Smooth muscle cell (in vitro differentiated cells): ENCODE results near the gene LRRC30. TPM values are rescaled to one million over a fixed set of nuclear protein-coding genes. Genes with fewer than 3 reads are reported as not detected.
"Not testable (repeated sequence)": the region's sequence is repeated elsewhere in the genome, so short reads cannot be mapped to it uniquely, and the experiment has no call there.

Experiments
- DNase-seq: peaks from one replicate; lab custom pipeline; 2025; ENCODE audit not compliant: unreplicated experiment; lab: John Stamatoyannopoulos, UW
- H2AFZ ChIP-seq: fragments of 200-600 bp; sonication (generic); 2 replicates; pipeline ENCODE4 v1.6.0; 2016; ENCODE audit warnings: antibody characterized with exemption, low read depth, mild to moderate bottlenecking
- H3F3A ChIP-seq: fragments of 200-600 bp; sonication (generic); 2 replicates; pipeline ENCODE4 v1.6.0; 2017; ENCODE audit warnings: antibody characterized with exemption, low read depth
- H3K27ac ChIP-seq: fragments of 200-600 bp; sonication (generic); 2 replicates; pipeline ENCODE4 v1.5.1; 2016; ENCODE audit warnings: low read depth, mild to moderate bottlenecking
- H3K27me3 ChIP-seq: fragments of 200-600 bp; sonication (generic); 2 replicates; pipeline ENCODE4 v1.6.1; 2016; ENCODE audit warnings: low read depth, mild to moderate bottlenecking
- H3K36me3 ChIP-seq: fragments of 200-600 bp; sonication (generic); 2 replicates; pipeline ENCODE4 v1.5.1; 2016; ENCODE audit warnings: low read depth
- H3K4me1 ChIP-seq: fragments of 200-600 bp; sonication (generic); 2 replicates; pipeline ENCODE4 v1.5.1; 2016; ENCODE audit warnings: low read depth
- H3K4me2 ChIP-seq: fragments of 200-600 bp; sonication (generic); 2 replicates; pipeline ENCODE4 v1.6.0; 2016; ENCODE audit warnings: mild to moderate bottlenecking
- H3K4me3 ChIP-seq: fragments of 200-600 bp; sonication (generic); 2 replicates; pipeline ENCODE4 v1.5.1; 2016; ENCODE audit warnings: mild to moderate bottlenecking
- H3K79me2 ChIP-seq: fragments of 200-600 bp; sonication (generic); 2 replicates; pipeline ENCODE4 v1.6.0; 2016; ENCODE audit warnings: low read depth, mild to moderate bottlenecking
- H3K9ac ChIP-seq: fragments of 200-600 bp; sonication (generic); 2 replicates; pipeline ENCODE4 v1.6.0; 2016; ENCODE audit warnings: low read depth
- H3K9me3 ChIP-seq: fragments of 200-600 bp; sonication (generic); replicated peaks from 2 replicates; pipeline ENCODE4 v1.5.1; 2016; ENCODE audit warnings: low read depth
- H4K20me1 ChIP-seq: fragments of 200-600 bp; sonication (generic); 2 replicates; pipeline ENCODE4 v1.6.0; 2016; ENCODE audit warnings: low read depth
- CTCF ChIP-seq: fragments of 200-600 bp; sonication (generic); IDR thresholded peaks from 2 replicates; pipeline ENCODE4 v1.5.1; 2017; ENCODE audit warnings: borderline replicate concordance, mild to moderate bottlenecking, antibody characterized with exemption; ENCODE audit not compliant: insufficient read depth, poor library complexity, severe bottlenecking
- WGBS: methylation state at CpG from one replicate; pipeline ENCODE4 v1.1.7; 2016; ENCODE audit warnings: low lambda C conversion rate; 5-methylcytosine and 5-hydroxymethylcytosine counted together
- polyA plus RNA-seq: library from polyadenylated mRNA; unstranded; fragments of >200 nt; fragmentation: Nextera tagmentation; extraction: Ambion mirVana; gene quantifications from 2 replicates; pipeline ENCODE4 v1.2.1, GENCODE V29; 2016
- total RNA-seq: library from RNA; depleted of rRNA; stranded (reverse); fragments of >200 nt; gene quantifications from 2 replicates; pipeline ENCODE4 v1.2.3, GENCODE V29; 2014

The LRRC30 gene
- total and polyA plus RNA-seq, 2 experiments from 2014 or later, result not detected

GRCh38 chr18:7198326-7198725, 32.6 kb upstream of the LRRC30 start:
- TF ChIP-seq CTCF, result no peak
- Histone ChIP-seq H3K4me1 (peaks cover 6% of the 10 kb centered on the region), H3K27me3 (no peaks in the 10 kb centered on the region), H3K27ac (no peak overlapping the region), H3K9ac (no peak overlapping the region), H3K9me3 (no peaks in the 10 kb centered on the region), H3K36me3 (no peaks in the 10 kb centered on the region), H3F3A (no peaks in the 10 kb centered on the region), H2AFZ (no peak overlapping the region), H3K79me2 (no peaks in the 10 kb centered on the region), H4K20me1 (no peaks in the 10 kb centered on the region), H3K4me2 (no peak overlapping the region), H3K4me3 (no peak overlapping the region)
- 66% methylated on average over 3 of the region's 3 CpGs for WGBS
- no peak for DNase-seq

GRCh38 chr18:7201096-7201495, 29.8 kb upstream of the LRRC30 start:
- TF ChIP-seq CTCF, result no peak
- H3K4me2 ChIP-seq, result no peak overlapping the region
- H3K27me3 ChIP-seq, result no peaks in the 10 kb centered on the region
- H3K36me3 ChIP-seq, result no peaks in the 10 kb centered on the region
- no peak for DNase-seq
- H3K4me1 ChIP-seq, result peaks cover 10% of the 10 kb centered on the region
- H3K9me3 ChIP-seq, result no peaks in the 10 kb centered on the region
- H3K4me3 ChIP-seq, result no peak overlapping the region
- H3F3A ChIP-seq, result no peaks in the 10 kb centered on the region
- WGBS, result 87% methylated on average over 4 of the region's 4 CpGs
- no peaks in the 10 kb centered on the region for H4K20me1 ChIP-seq
- no peak overlapping the region for H3K27ac ChIP-seq
- no peak overlapping the region for H3K9ac ChIP-seq
- H2AFZ ChIP-seq, result no peak overlapping the region
- H3K79me2 ChIP-seq, result no peaks in the 10 kb centered on the region

GRCh38 chr18:7202169-7202568, 28.7 kb upstream of the LRRC30 start:
- no peaks in the 10 kb centered on the region for H4K20me1 ChIP-seq
- H3K79me2 ChIP-seq, result no peaks in the 10 kb centered on the region
- no peak for DNase-seq
- H3K27me3 ChIP-seq, result no peaks in the 10 kb centered on the region
- H3K27ac ChIP-seq, result no peak overlapping the region
- no peak overlapping the region for H3K9ac ChIP-seq
- H3K36me3 ChIP-seq, result no peaks in the 10 kb centered on the region
- H3F3A ChIP-seq, result no peaks in the 10 kb centered on the region
- H2AFZ ChIP-seq, result no peak overlapping the region
- 96% methylated on average over 9 of the region's 9 CpGs for WGBS
- TF ChIP-seq CTCF, result no peak
- no peaks in the 10 kb centered on the region for H3K9me3 ChIP-seq
- peaks cover 13% of the 10 kb centered on the region for H3K4me1 ChIP-seq
- no peak overlapping the region for H3K4me2 ChIP-seq
- no peak overlapping the region for H3K4me3 ChIP-seq

- not testable (repeated sequence) for DNase-seq, H3K4me2 ChIP-seq, H3K27ac ChIP-seq, H2AFZ ChIP-seq, H3K9ac ChIP-seq, H3K4me3 ChIP-seq, H3K79me2 ChIP-seq, H3K27me3 ChIP-seq, H3K9me3 ChIP-seq, H4K20me1 ChIP-seq, H3K36me3 ChIP-seq, H3F3A ChIP-seq
- 95% methylated on average over 29 of the region's 29 CpGs for WGBS
- peaks cover 20% of the 10 kb centered on the region for H3K4me1 ChIP-seq
These were observed 27.3 kb upstream of the LRRC30 start for GRCh38 chr18:7203601-7204000.
